Measurements from ENCODE around the gene TRAF7.

TRAF7 gene

GRCh38 chr16:2176047-2176446, 20.5 kb downstream of the TRAF7 start:
- H3K4me3 ChIP-seq (ENCODE audit: low read depth in 1 of 2, low read length in 1 of 2): no peak overlapping the region
- H3K27me3 ChIP-seq: peaks cover 14% of the 10 kb centered on the region
- no peaks in the 10 kb centered on the region for H3K9me3 ChIP-seq
- peaks cover 73% of the 10 kb centered on the region for H3K36me3 ChIP-seq
- TF ChIP-seq CTCF (IDR thresholded peaks at IDR 0.05): no peak
- H3K4me1 ChIP-seq (ENCODE audit: control insufficient read depth in 1 of 2, insufficient read depth in 1 of 2, low read depth in 1 of 2, low read length in 1 of 2): no peaks in the 10 kb centered on the region
- H3K27ac ChIP-seq: no peak overlapping the region

GRCh38 chr16:2177101-2177500, 21.5 kb downstream of the TRAF7 start:
- no peak for TF ChIP-seq CTCF (IDR thresholded peaks at IDR 0.05)
- Histone ChIP-seq H3K36me3 (peaks cover 62% of the 10 kb centered on the region), H3K27me3 (peaks cover 14% of the 10 kb centered on the region)

GRCh38 chr16:2177561-2177960, 22.0 kb downstream of the TRAF7 start:
- no peak for TF ChIP-seq CTCF (IDR thresholded peaks at IDR 0.05)
- Histone ChIP-seq H3K27ac (no peak overlapping the region), H3K4me3 (ENCODE audit: low read depth in 1 of 2, low read length in 1 of 2) (no peak overlapping the region), H3K4me1 (ENCODE audit: control insufficient read depth in 1 of 2, insufficient read depth in 1 of 2, low read depth in 1 of 2, low read length in 1 of 2) (no peaks in the 10 kb centered on the region), H3K36me3 (peaks cover 58% of the 10 kb centered on the region), H3K9me3 (no peaks in the 10 kb centered on the region), H3K27me3 (peaks cover 14% of the 10 kb centered on the region)

More at GRCh38 chr16:2177101-2177500, 21.5 kb downstream of the TRAF7 start:
- Histone ChIP-seq H3K4me3 (ENCODE audit: low read depth in 1 of 2, low read length in 1 of 2) (no peak overlapping the region), H3K9me3 (no peaks in the 10 kb centered on the region), H3K27ac (no peak overlapping the region), H3K4me1 (ENCODE audit: control insufficient read depth in 1 of 2, insufficient read depth in 1 of 2, low read depth in 1 of 2, low read length in 1 of 2) (no peaks in the 10 kb centered on the region)

- H3K9me3 ChIP-seq: no peaks in the 10 kb centered on the region
- H3K36me3 ChIP-seq: peaks cover 48% of the 10 kb centered on the region
- H3K4me3 ChIP-seq (ENCODE audit: low read depth in 1 of 2, low read length in 1 of 2): no peak overlapping the region
- H3K4me1 ChIP-seq (ENCODE audit: control insufficient read depth in 1 of 2, insufficient read depth in 1 of 2, low read depth in 1 of 2, low read length in 1 of 2): no peaks in the 10 kb centered on the region
- no peak for TF ChIP-seq CTCF (IDR thresholded peaks at IDR 0.05)
- H3K27ac ChIP-seq: no peak overlapping the region
- H3K27me3 ChIP-seq: peaks cover 14% of the 10 kb centered on the region
Observed at GRCh38 chr16:2178321-2179106, 22.9 kb downstream of the TRAF7 start.

GRCh38 chr16:2179107-2179501, 23.5 kb downstream of the TRAF7 start:
- Histone ChIP-seq H3K4me3 (ENCODE audit: low read depth in 1 of 2, low read length in 1 of 2) (no peak overlapping the region), H3K27me3 (peaks cover 14% of the 10 kb centered on the region), H3K9me3 (no peaks in the 10 kb centered on the region), H3K4me1 (ENCODE audit: control insufficient read depth in 1 of 2, insufficient read depth in 1 of 2, low read depth in 1 of 2, low read length in 1 of 2) (no peaks in the 10 kb centered on the region), H3K27ac (no peak overlapping the region), H3K36me3 (peaks cover 42% of the 10 kb centered on the region)
- TF ChIP-seq CTCF (IDR thresholded peaks at IDR 0.05): no peak
